Measurements from ENCODE around the gene ATG101. TPM values are rescaled to one million over a fixed set of nuclear protein-coding genes. Genes with fewer than 3 reads are reported as not detected.

ATG101 gene
- polyA plus RNA-seq, 1 donor (not counting 4 experiments of a cell fraction or from before 2014, with no cell fraction given), result 62.7 TPM

- Histone ChIP-seq H3K79me2 (ENCODE audit: control insufficient read depth, insufficient read depth, low read length) (no peaks in the 10 kb centered on the region), H3K27ac (ENCODE audit: control insufficient read depth, insufficient read depth, low read length) (no peak overlapping the region), H3K9me1 (ENCODE audit: control insufficient read depth, extremely low read depth, insufficient read depth, low read length) (no peaks in the 10 kb centered on the region), H3K27me3 (ENCODE audit: control insufficient read depth, extremely low read depth, insufficient read depth, low read length) (no peaks in the 10 kb centered on the region), H4K20me1 (ENCODE audit: control insufficient read depth, extremely low read depth, insufficient read depth, low read length) (no peaks in the 10 kb centered on the region), H2AFZ (ENCODE audit: control insufficient read depth, low read length) (no peak overlapping the region), H3K4me2 (ENCODE audit: control insufficient read depth, extremely low read depth, insufficient read depth, low read depth, low read length) (no peak overlapping the region), H3K36me3 (ENCODE audit: control insufficient read depth in 2 of 2, extremely low read depth in 1 of 2, insufficient read depth in 2 of 2, low read length in 2 of 2) (no peaks in the 10 kb centered on the region), H3K4me3 (ENCODE audit: control insufficient read depth in 2 of 3, extremely low read depth in 1 of 3, insufficient read depth in 2 of 3, low read depth in 1 of 3, low read length in 3 of 3) (no peak overlapping the region), H3K4me1 (ENCODE audit: control insufficient read depth, extremely low read depth, insufficient read depth, low read length) (peaks cover 15% of the 10 kb centered on the region), H3K9me3 (ENCODE audit: control insufficient read depth, low read depth, low read length) (no peaks in the 10 kb centered on the region), H3K9ac (ENCODE audit: control insufficient read depth, extremely low read depth, insufficient read depth, low read length) (no peak overlapping the region)
- dilution Hi-C loops (cut with MboI; ENCODE audit: extremely low pct_ligation_motif_present, low sequenced_read_pairs), result no loop called here
- FAIRE-seq, result no peak
- DNase-seq (ENCODE audit: low read depth, low spot score), result no peak
- no peak for TF ChIP-seq CTCF (optimal IDR thresholded peaks at IDR 0.05 in 1 of 3, IDR thresholded peaks at IDR 0.05 in 1 of 3, conservative IDR thresholded peaks at IDR 0.05 in 1 of 3; ENCODE audit: extremely low read depth in 1 of 3, insufficient read depth in 2 of 3, low read length in 3 of 3)
- TF ChIP-seq EZH2 (IDR thresholded peaks at IDR 0.05; ENCODE audit: low read length), result no peak
Observed at GRCh38 chr12:52055731-52056711, 13.8 kb upstream of the ATG101 start.

DNA sequence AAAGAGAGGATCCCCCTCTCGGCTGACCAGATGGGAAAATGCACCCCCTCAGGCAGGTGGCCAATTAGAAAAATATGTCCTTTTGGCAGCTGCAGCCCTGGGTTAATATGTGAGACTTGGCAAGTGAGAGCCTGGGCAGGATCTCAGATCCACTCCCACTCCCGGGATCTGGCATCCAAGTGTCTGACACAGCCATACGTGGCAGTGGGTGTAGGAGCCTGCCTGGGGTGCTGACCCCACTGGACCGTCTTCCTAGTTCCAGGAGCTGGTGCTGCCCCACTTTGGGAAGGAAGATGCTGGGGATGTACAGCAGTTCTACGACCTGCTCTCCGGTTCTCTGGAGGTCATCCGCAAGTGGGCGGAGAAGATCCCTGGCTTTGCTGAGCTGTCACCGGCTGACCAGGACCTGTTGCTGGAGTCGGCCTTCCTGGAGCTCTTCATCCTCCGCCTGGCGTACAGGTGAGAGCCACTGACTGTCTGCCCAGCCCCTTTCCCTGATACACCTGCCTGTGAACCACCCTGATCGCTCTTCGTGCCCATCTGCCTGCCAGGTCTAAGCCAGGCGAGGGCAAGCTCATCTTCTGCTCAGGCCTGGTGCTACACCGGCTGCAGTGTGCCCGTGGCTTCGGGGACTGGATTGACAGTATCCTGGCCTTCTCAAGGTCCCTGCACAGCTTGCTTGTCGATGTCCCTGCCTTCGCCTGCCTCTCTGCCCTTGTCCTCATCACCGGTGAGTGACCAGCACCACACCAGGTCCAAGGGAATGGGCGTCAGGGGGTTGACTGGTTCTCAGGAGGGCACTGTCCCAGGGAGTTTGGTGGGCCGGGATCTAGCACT lies 12.8 kb upstream of the ATG101 start:
- Histone ChIP-seq H3K9me1 (ENCODE audit: control insufficient read depth, extremely low read depth, insufficient read depth, low read length) (no peaks in the 10 kb centered on the region), H4K20me1 (ENCODE audit: control insufficient read depth, extremely low read depth, insufficient read depth, low read length) (no peaks in the 10 kb centered on the region), H3K36me3 (ENCODE audit: control insufficient read depth in 2 of 2, extremely low read depth in 1 of 2, insufficient read depth in 2 of 2, low read length in 2 of 2) (no peaks in the 10 kb centered on the region), H3K4me1 (ENCODE audit: control insufficient read depth, extremely low read depth, insufficient read depth, low read length) (peaks cover 9% of the 10 kb centered on the region), H3K4me2 (ENCODE audit: control insufficient read depth, extremely low read depth, insufficient read depth, low read depth, low read length) (no peak overlapping the region), H3K9me3 (ENCODE audit: control insufficient read depth, low read depth, low read length) (no peaks in the 10 kb centered on the region), H3K79me2 (ENCODE audit: control insufficient read depth, insufficient read depth, low read length) (no peaks in the 10 kb centered on the region), H3K27ac (ENCODE audit: control insufficient read depth, insufficient read depth, low read length) (no peak overlapping the region), H3K9ac (ENCODE audit: control insufficient read depth, extremely low read depth, insufficient read depth, low read length) (no peak overlapping the region), H3K27me3 (ENCODE audit: control insufficient read depth, extremely low read depth, insufficient read depth, low read length) (no peaks in the 10 kb centered on the region), H3K4me3 (ENCODE audit: control insufficient read depth in 2 of 3, extremely low read depth in 1 of 3, insufficient read depth in 2 of 3, low read depth in 1 of 3, low read length in 3 of 3) (no peak overlapping the region), H2AFZ (ENCODE audit: control insufficient read depth, low read length) (no peak overlapping the region)
- no peak for TF ChIP-seq CTCF (optimal IDR thresholded peaks at IDR 0.05 in 1 of 3, IDR thresholded peaks at IDR 0.05 in 1 of 3, conservative IDR thresholded peaks at IDR 0.05 in 1 of 3; ENCODE audit: extremely low read depth in 1 of 3, insufficient read depth in 2 of 3, low read length in 3 of 3)
- TF ChIP-seq EZH2 (IDR thresholded peaks at IDR 0.05; ENCODE audit: low read length), result no peak
- DNase-seq (ENCODE audit: low read depth, low spot score) (no peak), FAIRE-seq (no peak)
- dilution Hi-C loops (cut with MboI; ENCODE audit: extremely low pct_ligation_motif_present, low sequenced_read_pairs), result no loop called here
